Aorta (tissue), 5 donors: ENCODE data around the gene MEA1. TPM values are rescaled to one million over a fixed set of nuclear protein-coding genes. Genes with fewer than 3 reads are reported as not detected.
"Not testable (repeated sequence)": the region's sequence is repeated elsewhere in the genome, so short reads cannot be mapped to it uniquely, and the experiment has no call there.

Experiments
- ATAC-seq: fragments of 200-7000 bp; cut with Tn5 transposase; one replicate; pipeline ENCODE4 v1.9.1; 2022; ENCODE audit warnings: moderate library complexity; ENCODE audit not compliant: low FRiP score
- DNase-seq, 2 donors: peaks; one replicate each; pipeline ENCODE4 v3.0.0-alpha.2; 2020
- H3K27ac ChIP-seq, 2 donors: one replicate each; pipeline ENCODE4 v1.5.1; 2013; ENCODE audit warnings: low read length in 2 of 2, mild to moderate bottlenecking in 2 of 2, moderate library complexity in 2 of 2, control low read depth in 1 of 2, inconsistent platforms in 1 of 2, low read depth in 1 of 2
- H3K27me3 ChIP-seq, 2 donors: one replicate each; pipeline ENCODE4 v1.6.1; 2013; ENCODE audit warnings: control low read depth in 1 of 2, low read length in 1 of 2, mild to moderate bottlenecking in 1 of 2, moderate library complexity in 1 of 2; ENCODE audit not compliant: insufficient read depth in 2 of 2, control insufficient read depth in 1 of 2
- H3K36me3 ChIP-seq, 2 donors: one replicate each; pipeline ENCODE4 v1.6.1; 2013; ENCODE audit warnings: control low read depth in 1 of 2, low read length in 1 of 2, mild to moderate bottlenecking in 1 of 2; ENCODE audit not compliant: insufficient read depth in 2 of 2, control insufficient read depth in 1 of 2
- H3K4me1 ChIP-seq, 2 donors: one replicate each; pipeline ENCODE4 v1.6.1; 2013; ENCODE audit warnings: low read length in 2 of 2, control low read depth in 1 of 2, mild to moderate bottlenecking in 1 of 2, moderate library complexity in 1 of 2; ENCODE audit not compliant: insufficient read depth in 2 of 2, control insufficient read depth in 1 of 2
- H3K4me3 ChIP-seq, 2 donors: one replicate each; pipeline ENCODE4 v1.5.1; 2013; ENCODE audit warnings: low read length in 2 of 2, control low read depth in 1 of 2, mild to moderate bottlenecking in 1 of 2
- H3K9me3 ChIP-seq: one replicate; pipeline ENCODE4 v1.6.1; 2013; ENCODE audit warnings: mild to moderate bottlenecking, low read length; ENCODE audit not compliant: control insufficient read depth
- WGBS, 2 donors: extraction: QIAGEN DNeasy Blood & Tissue Kit; methylation state at CpG; one replicate each; pipeline ENCODE4 v1.1.7; 2013; 5-methylcytosine and 5-hydroxymethylcytosine counted together
- intact Hi-C, 2 donors: fragments of 100-400 bp; cut with DNase I; formaldehyde crosslinking; loops; one replicate each; pipeline versions ENCODE4 v1.14.2 to v1.15.0; 2022
- polyA plus RNA-seq, 2 donors: library from polyadenylated mRNA; stranded (reverse); fragments of 200-250 nt; gene quantifications; one replicate each; pipeline ENCODE4 v1.2.3, GENCODE V29; 2013
- total RNA-seq, 2 donors: library from RNA; stranded (reverse); fragmentation: NEBNext Ultra II Directional; extraction: Animal tissue kit (Norgen Biotek cat#: 25700); gene quantifications; one replicate each; pipeline ENCODE4 v1.2.1, GENCODE V29; 2021
- donor health status: healthy with polysubstance abuse.
- donor health status: Bipolar disorder and iron deficiency.
- donor health status: DM: no; HTN: no; CAD: no.
- donor health status: DM: no; HTN: no; CAD: no.
- donor health status: DM: yes; HTN: yes; CAD: no.

MEA1 gene
- total and polyA plus RNA-seq, 4 donors, result 44.5 to 110 (median 69.1) TPM

DNA sequence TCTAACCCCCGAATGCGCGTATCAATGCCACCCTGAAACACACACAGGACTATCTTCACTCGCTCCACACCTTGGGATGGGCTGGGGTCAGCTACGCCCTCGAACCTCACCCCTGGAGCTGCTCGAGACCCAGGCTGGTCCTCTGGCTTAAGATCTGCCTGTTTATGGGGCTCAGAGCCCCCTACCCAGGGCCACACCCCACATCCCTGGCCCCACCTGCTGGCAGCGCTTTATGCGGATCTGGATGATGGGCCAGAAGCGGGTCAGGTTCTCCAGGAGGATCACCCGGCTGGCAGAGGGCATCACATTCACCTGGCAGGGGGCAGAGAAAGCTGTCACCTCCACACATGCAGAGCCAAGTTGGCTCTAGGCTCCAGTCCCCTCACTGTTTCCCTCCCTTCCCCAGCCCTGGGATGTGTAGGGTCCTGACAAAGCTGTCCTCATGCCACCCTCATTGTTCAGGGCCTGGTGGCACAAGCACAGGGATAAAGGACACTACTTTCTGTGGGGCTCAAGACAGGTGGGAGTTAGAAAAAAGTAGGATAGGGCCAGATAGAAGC lies 31.7 kb upstream of the MEA1 start:
- Histone ChIP-seq H3K36me3 (peaks cover 0 to 5% of the 10 kb centered on the region in 2 donors), H3K4me3 (no peak overlapping the region), H3K4me1 (no peaks in the 10 kb centered on the region), H3K9me3 (no peaks in the 10 kb centered on the region), H3K27me3 (no peaks in the 10 kb centered on the region), H3K27ac (no peak overlapping the region)
- ATAC-seq, result no peak
- 90 to 91% methylated on average over 11 of the region's 11 CpGs for WGBS, 2 donors
- DNase-seq, result peak in 1 of 2 donors; percentile 59
- intact Hi-C loops, result no loop called here

DNA sequence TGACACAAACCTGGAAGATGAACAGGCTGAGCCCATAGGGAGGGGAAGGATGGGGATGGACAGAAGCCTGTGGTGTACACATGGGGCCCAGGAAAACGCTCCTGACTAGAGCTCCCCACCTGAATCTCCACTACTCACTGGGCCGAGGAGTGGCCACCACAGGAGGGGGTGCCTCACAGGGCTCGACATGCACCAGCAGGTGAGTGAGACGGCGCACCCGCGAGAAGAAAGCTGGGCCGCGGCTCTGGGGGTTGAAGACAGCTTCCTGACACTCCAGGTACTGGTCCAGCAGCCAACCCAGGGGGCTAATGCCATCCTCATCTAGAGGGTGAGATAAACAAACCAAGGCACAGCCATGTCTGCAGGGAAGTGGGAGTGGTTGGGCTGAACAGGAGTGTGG lies 29.6 kb upstream of the MEA1 start:
- Histone ChIP-seq H3K27ac (no peak overlapping the region), H3K4me3 (no peak overlapping the region), H3K4me1 (no peaks in the 10 kb centered on the region), H3K36me3 (peaks cover 0 to 2% of the 10 kb centered on the region in 2 donors), H3K27me3 (no peaks in the 10 kb centered on the region), H3K9me3 (no peaks in the 10 kb centered on the region)
- intact Hi-C loops, result no loop called here
- DNase-seq (peak in 1 of 2 donors; percentile 74), ATAC-seq (no peak)
- 91 to 92% methylated on average over 9 of the region's 9 CpGs for WGBS, 2 donors

DNA sequence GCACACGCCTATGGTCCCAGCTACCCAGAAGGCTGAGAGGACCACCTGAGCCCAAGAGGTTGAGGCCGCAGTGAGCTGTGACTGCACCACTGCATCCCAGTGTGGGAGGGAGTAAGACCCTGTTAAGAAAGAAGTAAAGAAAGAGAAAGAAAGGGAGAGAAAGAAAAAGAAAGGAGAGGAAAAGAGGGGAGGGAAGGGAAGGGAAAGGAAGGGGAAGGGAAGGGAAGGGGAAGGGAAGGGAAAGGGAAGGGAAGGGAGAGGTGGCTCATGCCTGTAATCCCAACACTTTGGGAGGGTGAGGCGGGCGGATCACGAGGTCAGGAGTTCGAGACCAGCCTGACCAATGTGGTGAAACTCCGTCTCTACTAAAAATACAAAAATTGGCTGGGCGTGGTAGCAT lies 27.7 kb upstream of the MEA1 start:
- H3K36me3 ChIP-seq, ATAC-seq, H3K4me1 ChIP-seq, H3K4me3 ChIP-seq, intact Hi-C loops, H3K9me3 ChIP-seq, H3K27me3 ChIP-seq, H3K27ac ChIP-seq: not testable (repeated sequence)
- peak in 1 of 2 donors; percentile 59 for DNase-seq
- WGBS, 2 donors, result 87 to 89% methylated on average over 5 to 8 of the region's 8 CpGs

DNA sequence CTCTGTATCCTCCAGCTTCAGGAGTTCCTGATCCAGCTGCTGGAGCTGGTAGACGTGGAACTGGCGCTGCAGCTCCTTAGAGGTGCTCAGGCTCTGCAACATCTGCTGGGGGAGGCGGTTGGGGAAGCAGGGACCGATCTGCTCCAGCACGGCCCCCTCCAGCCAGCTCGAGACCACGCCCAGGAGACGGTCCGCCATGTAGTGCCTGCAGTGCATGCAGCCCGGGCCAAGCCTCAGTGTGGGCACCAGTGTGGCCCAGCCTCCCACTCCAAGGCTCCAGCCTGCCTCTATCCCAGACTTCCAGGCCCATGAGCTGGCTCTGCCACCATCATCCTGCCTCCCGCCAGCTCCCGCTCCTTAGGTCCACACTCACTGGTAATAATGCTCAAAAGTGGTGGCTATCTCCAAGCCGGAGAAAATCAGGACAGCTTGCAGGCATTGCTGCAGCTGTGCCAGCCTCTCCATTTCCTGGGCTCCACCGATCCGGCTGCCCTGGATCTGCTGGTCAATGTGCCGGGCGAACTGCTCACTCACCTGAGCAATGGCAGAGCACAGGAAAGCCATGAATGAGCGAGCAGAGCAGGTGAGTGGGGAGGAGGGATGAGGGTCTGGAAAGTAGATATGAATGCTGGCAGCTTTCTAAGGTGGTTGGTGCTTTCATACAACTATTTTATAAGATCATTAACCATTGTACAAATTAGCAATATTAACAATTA lies 27.0 kb upstream of the MEA1 start:
- WGBS, 2 donors, result 90 to 94% methylated on average over 18 of the region's 18 CpGs
- no peak overlapping the region for H3K4me3 ChIP-seq
- intact Hi-C loops, result no loop called here
- ATAC-seq, result no peak
- no peak overlapping the region for H3K27ac ChIP-seq
- peak in 1 of 2 donors; percentile 71 for DNase-seq
- no peaks in the 10 kb centered on the region for H3K27me3 ChIP-seq
- no peaks in the 10 kb centered on the region for H3K4me1 ChIP-seq
- H3K9me3 ChIP-seq, result no peaks in the 10 kb centered on the region
- no peaks in the 10 kb centered on the region for H3K36me3 ChIP-seq

DNA sequence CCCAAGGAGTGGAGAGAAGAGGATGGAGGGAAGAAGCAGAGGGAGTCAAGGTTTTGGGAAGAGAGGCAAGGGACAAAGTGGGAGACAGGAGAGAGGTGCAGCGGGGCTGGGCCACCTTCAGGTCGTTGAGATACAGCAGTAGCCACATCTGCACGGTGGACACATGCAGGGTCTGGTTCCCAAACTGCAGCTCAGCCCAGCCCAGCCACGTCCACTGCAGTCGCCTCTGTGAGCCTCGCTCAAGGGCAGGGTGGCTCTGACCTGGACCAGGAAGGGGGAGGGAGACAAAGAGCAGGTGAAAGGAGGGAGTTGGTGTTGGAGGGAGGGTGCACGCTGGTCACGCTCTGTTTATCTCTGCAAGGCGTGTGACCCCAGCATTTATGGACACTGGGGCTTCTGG lies 25.0 kb upstream of the MEA1 start:
- Histone ChIP-seq H3K4me1 (no peaks in the 10 kb centered on the region), H3K36me3 (peaks cover 0 to 2% of the 10 kb centered on the region in 2 donors), H3K9me3 (no peaks in the 10 kb centered on the region), H3K27ac (no peak overlapping the region), H3K4me3 (no peak overlapping the region), H3K27me3 (no peaks in the 10 kb centered on the region)
- intact Hi-C loops, result no loop called here
- WGBS, 2 donors, result 77 to 87% methylated on average over 9 of the region's 9 CpGs
- ATAC-seq, result no peak
- DNase-seq, result peak in 1 of 2 donors; percentile 54

DNA sequence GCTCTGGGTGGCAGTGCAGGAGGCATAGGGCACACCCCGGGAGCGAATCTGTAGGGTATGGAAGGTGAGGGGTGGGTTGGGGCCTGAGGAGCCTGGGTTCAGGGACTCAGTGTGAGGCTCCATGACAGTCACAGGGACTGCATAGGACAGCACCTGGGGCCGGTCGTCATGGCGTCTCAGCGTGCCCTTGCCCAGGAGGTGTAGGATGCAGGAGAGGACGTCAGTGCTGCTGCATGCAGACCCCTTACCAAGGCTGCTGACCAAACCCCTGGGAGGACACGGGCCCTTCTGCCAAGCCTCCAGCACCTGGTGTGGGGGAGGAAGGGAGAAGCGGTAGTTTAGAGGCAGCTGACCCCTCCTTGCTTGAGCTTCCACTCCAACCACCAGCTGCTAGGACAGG lies 24.0 kb upstream of the MEA1 start:
- H3K4me1 ChIP-seq, result no peaks in the 10 kb centered on the region
- intact Hi-C loops, result no loop called here
- ATAC-seq, result no peak
- H3K27ac ChIP-seq, result no peak overlapping the region
- H3K27me3 ChIP-seq, result no peaks in the 10 kb centered on the region
- DNase-seq, result peak in 1 of 2 donors; percentile 52
- no peaks in the 10 kb centered on the region for H3K9me3 ChIP-seq
- 89 to 94% methylated on average over 6 to 9 of the region's 9 CpGs for WGBS, 2 donors
- H3K4me3 ChIP-seq, result no peak overlapping the region
- peaks cover 0 to 2% of the 10 kb centered on the region in 2 donors for H3K36me3 ChIP-seq

DNA sequence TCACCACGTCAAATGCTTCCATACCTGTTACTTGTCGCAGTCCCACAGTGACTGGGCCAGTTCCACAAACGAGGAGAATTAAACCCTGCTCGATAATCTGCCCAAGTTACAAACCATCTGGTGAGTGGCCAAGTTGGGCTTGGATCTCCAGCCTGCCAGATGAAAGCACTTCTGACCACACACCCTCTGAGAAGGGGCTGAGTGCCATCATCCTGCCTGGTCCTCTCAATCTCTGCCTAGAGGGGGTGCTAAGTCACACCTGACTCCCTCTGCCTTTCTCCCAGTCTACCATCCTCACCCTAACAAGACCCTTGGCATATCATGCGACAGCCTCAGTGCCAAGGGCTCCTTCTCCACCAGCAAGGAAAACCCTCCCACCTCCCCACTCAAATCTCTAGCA lies 23.5 kb upstream of the MEA1 start:
- H3K4me3 ChIP-seq, result no peak overlapping the region
- DNase-seq, result peak in 1 of 2 donors; percentile 33
- no peaks in the 10 kb centered on the region for H3K27me3 ChIP-seq
- H3K4me1 ChIP-seq, result no peaks in the 10 kb centered on the region
- intact Hi-C loops, result no loop called here
- peaks cover 2% of the 10 kb centered on the region in 2 donors for H3K36me3 ChIP-seq
- 73 to 75% methylated on average over 5 of the region's 5 CpGs for WGBS, 2 donors
- no peaks in the 10 kb centered on the region for H3K9me3 ChIP-seq
- no peak for ATAC-seq
- H3K27ac ChIP-seq, result no peak overlapping the region

DNA sequence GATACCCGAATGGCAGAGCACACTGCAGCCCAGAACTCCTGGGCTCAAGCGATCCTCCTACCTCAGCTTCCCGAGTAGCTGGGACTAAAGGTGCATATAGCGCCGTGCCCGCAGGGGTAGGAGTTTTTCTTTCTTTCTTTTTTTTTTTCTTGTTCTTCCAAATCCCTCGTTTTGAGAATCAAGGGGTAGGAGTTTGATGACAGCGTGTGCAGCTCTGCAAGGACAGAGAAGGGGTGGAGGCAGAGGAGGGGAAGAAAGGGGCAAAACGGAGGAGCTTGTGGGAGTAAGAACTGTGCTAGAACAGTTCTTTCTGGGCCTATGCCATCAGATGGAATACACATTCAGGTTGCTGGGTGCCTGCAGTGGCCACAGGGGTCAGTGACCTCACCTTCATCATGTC lies 23.0 kb upstream of the MEA1 start:
- no peak overlapping the region for H3K27ac ChIP-seq
- WGBS, 2 donors, result 90 to 91% methylated on average over 9 of the region's 9 CpGs
- H3K4me3 ChIP-seq, result no peak overlapping the region
- H3K4me1 ChIP-seq, result no peaks in the 10 kb centered on the region
- peaks cover 2% of the 10 kb centered on the region in 2 donors for H3K36me3 ChIP-seq
- DNase-seq, result peak in 1 of 2 donors; percentile 16
- ATAC-seq, result no peak
- no peaks in the 10 kb centered on the region for H3K9me3 ChIP-seq
- no peaks in the 10 kb centered on the region for H3K27me3 ChIP-seq
- intact Hi-C loops, result no loop called here
